T1000 (cell line): ENCODE data around the gene SMC1A.

Experiments used
- DNase-seq: peaks from one replicate; lab custom pipeline; 2025; ENCODE audit warnings: mixed read lengths; lab: John Stamatoyannopoulos, UW

Gene SMC1A

GRCh38 chrX:53340852-53341645, 81.4 kb downstream of the SMC1A start:
- no peak for DNase-seq

- DNase-seq: no peak
Observed at GRCh38 chrX:53337101-53337500, 85.4 kb downstream of the SMC1A start.

- no peak for DNase-seq
Observed at GRCh38 chrX:53333853-53334252, 88.6 kb downstream of the SMC1A start.

GRCh38 chrX:53332204-53332603, 90.2 kb downstream of the SMC1A start:
- DNase-seq: no peak

- no peak for DNase-seq
Observed at GRCh38 chrX:53330331-53330730, 92.1 kb downstream of the SMC1A start.

- DNase-seq: no peak
Observed at GRCh38 chrX:53324803-53325202, 97.7 kb downstream of the SMC1A start.
